GM23248 (cell line): Measurements from ENCODE around the gene TRAM2.

Experiments
- EZH2 ChIP-seq: fragments of 200-600 bp; sonication (generic); IDR thresholded peaks from 2 replicates; pipeline ENCODE4 v1.6.1; 2018; ENCODE audit warnings: antibody characterized with exemption, mild to moderate bottlenecking; ENCODE audit not compliant: insufficient read depth, poor library complexity, severe bottlenecking
- EZH2phosphoT487 ChIP-seq: fragments of 200-600 bp; sonication (generic); IDR thresholded peaks from 2 replicates; pipeline ENCODE4 v1.6.1; 2018; ENCODE audit warnings: antibody characterized with exemption, moderate library complexity, mild to moderate bottlenecking, low read depth; ENCODE audit not compliant: insufficient read depth

DNA sequence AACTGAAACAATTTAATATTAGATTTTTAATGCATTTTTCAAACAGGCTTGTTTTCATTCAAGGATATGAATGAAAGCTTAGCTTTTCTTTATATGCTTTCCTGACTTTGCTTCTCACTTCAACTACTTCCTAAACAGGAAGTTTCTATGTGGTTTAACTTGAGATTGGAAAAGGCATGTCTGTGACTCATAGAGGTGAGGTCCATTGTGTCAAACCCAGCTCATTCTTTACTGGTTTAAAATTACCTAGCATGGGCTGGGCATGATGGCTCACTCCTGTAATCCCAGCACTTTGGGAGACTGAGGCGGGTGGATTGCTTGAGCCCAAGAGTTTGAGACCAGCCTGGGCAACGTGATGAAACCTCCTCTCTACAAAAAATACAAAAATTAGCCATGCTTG is 122.3 kb downstream of the TRAM2 start:
- TF ChIP-seq EZH2phosphoT487 (no peak), EZH2 (no peak)
